Testis (tissue), 3 donors: ENCODE measurements around the gene SLC36A2. TPM values are rescaled to one million over a fixed set of nuclear protein-coding genes. Genes with fewer than 3 reads are reported as not detected.

ENCODE experiments used
- DNase-seq: peaks from one replicate; pipeline ENCODE4 v3.0.0-alpha.2; 2019
- H3K27ac ChIP-seq, 2 donors: fragments of 200-600 bp; sonication (generic); one replicate each; pipeline ENCODE4 v1.5.1; 2019
- H3K27me3 ChIP-seq: fragments of 200-600 bp; sonication (generic); one replicate; pipeline ENCODE4 v1.5.1; 2019
- H3K36me3 ChIP-seq: fragments of 200-600 bp; sonication (generic); one replicate; pipeline ENCODE4 v1.5.1; 2017; ENCODE audit warnings: low read depth; ENCODE audit errors: missing control alignments
- H3K4me1 ChIP-seq: fragments of 200-600 bp; sonication (generic); one replicate; pipeline ENCODE4 v1.5.1; 2019
- H3K4me3 ChIP-seq, 2 donors: fragments of 200-600 bp; sonication (generic); one replicate each; pipeline ENCODE4 v1.5.1; 2017 to 2019
- H3K9me3 ChIP-seq: fragments of 200-600 bp; sonication (generic); one replicate; pipeline ENCODE4 v1.5.1; 2017
- POLR2A ChIP-seq: fragments of 450-650 bp; IDR thresholded peaks from one replicate; pipeline ENCODE4 v1.6.1; 2017; ENCODE audit warnings: antibody characterized with exemption, mild to moderate bottlenecking, moderate library complexity
- whole genome bisulfite sequencing, 2 donors: methylation state at CpG; one replicate each; pipeline ENCODE4 v1.1.5; 2018; 5-methylcytosine and 5-hydroxymethylcytosine counted together
- intact Hi-C: fragments of 100-400 bp; cut with DNase I; formaldehyde crosslinking; loops from one replicate; pipeline ENCODE4 v1.15.1; 2023; ENCODE audit warnings: low total_unique reads
- polyA plus RNA-seq: library from polyadenylated mRNA; stranded (reverse); fragments of 350-450 nt; fragmentation: Illumina TruSeq; extraction: RNeasy Lipid Tissue Mini Kit (QIAGEN cat#74804); gene quantifications from one replicate; pipeline ENCODE4 v1.2.3, GENCODE V29; 2014; ENCODE audit warnings: low read depth, low replicate concordance; ENCODE audit not compliant: insufficient read depth
- total RNA-seq, 2 donors: library from RNA; depleted of rRNA; stranded (reverse); fragments of >200 nt; gene quantifications; one replicate each; pipeline ENCODE4 v1.2.3, GENCODE V29; 2016
- TF ChIP-seq, protein P1 (sequence below), 3 experiments: fragments of 450-650 bp in 2 of 3; fragments of 200-600 bp in 1 of 3; sonication (generic) in 1 of 3; IDR thresholded peaks; one replicate each; pipeline ENCODE4 v1.5.1; 2016 to 2019; ENCODE audit warnings: antibody characterized with exemption in 3 of 3, mild to moderate bottlenecking in 2 of 3, moderate library complexity in 1 of 3

Gene SLC36A2
- total and polyA plus RNA-seq, 3 donors from 2014 or later: 0.43 to 1.5 (median 0.47) TPM

DNA sequence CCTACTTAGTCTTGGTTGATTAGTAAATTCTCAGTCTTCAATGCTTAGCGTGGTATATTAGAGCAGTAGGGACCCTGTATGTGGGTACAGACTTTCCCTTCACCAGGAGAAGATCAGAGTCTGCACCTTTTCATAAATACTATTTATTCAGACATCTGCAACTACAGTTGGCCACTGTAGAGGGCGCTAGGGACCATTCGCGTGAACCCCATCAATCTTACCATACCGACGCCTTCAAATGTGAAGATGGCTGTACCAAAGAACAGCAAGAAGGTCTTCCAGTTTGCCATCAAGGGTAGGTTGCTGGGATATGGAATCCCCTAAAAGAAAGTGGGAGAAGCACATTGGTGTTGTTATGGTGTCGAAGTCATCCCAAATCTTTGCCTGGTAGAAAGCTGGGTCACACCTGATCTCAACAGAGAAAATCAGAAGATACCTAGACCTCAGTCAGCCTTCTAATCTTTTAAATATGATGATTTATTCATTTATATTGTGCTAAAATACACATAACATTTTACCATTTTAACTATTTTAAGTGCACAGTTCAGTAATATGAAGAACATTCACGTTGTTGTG, 62.9 kb downstream of the SLC36A2 start:
- no peaks in the 10 kb centered on the region for H3K9me3 ChIP-seq
- no peak for DNase-seq
- no peaks in the 10 kb centered on the region for H3K36me3 ChIP-seq
- H3K4me3 ChIP-seq: no peak overlapping the region
- TF ChIP-seq, protein P1, sequence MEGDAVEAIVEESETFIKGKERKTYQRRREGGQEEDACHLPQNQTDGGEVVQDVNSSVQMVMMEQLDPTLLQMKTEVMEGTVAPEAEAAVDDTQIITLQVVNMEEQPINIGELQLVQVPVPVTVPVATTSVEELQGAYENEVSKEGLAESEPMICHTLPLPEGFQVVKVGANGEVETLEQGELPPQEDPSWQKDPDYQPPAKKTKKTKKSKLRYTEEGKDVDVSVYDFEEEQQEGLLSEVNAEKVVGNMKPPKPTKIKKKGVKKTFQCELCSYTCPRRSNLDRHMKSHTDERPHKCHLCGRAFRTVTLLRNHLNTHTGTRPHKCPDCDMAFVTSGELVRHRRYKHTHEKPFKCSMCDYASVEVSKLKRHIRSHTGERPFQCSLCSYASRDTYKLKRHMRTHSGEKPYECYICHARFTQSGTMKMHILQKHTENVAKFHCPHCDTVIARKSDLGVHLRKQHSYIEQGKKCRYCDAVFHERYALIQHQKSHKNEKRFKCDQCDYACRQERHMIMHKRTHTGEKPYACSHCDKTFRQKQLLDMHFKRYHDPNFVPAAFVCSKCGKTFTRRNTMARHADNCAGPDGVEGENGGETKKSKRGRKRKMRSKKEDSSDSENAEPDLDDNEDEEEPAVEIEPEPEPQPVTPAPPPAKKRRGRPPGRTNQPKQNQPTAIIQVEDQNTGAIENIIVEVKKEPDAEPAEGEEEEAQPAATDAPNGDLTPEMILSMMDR (IDR thresholded peaks at IDR 0.05): peak in 1 of 3 experiments; percentile 14
- TF ChIP-seq POLR2A: no peak
- no peak overlapping the region for H3K27ac ChIP-seq
- intact Hi-C loops: no loop called here
- WGBS, 2 donors: 43 to 56% methylated on average over 8 of the region's 8 CpGs
- H3K27me3 ChIP-seq: no peaks in the 10 kb centered on the region
- no peaks in the 10 kb centered on the region for H3K4me1 ChIP-seq

GRCh38 chr5:151283120-151283825, 64.1 kb downstream of the SLC36A2 start:
- WGBS, 2 donors: 83 to 86% methylated on average over 4 of the region's 4 CpGs
- no peak for TF ChIP-seq POLR2A
- TF ChIP-seq, protein P1 (IDR thresholded peaks at IDR 0.05): no peak
- Histone ChIP-seq H3K4me1 (no peaks in the 10 kb centered on the region), H3K36me3 (no peaks in the 10 kb centered on the region), H3K4me3 (no peak overlapping the region), H3K27me3 (no peaks in the 10 kb centered on the region), H3K9me3 (no peaks in the 10 kb centered on the region), H3K27ac (no peak overlapping the region)
- DNase-seq: no peak
- intact Hi-C loops: no loop called here

DNA sequence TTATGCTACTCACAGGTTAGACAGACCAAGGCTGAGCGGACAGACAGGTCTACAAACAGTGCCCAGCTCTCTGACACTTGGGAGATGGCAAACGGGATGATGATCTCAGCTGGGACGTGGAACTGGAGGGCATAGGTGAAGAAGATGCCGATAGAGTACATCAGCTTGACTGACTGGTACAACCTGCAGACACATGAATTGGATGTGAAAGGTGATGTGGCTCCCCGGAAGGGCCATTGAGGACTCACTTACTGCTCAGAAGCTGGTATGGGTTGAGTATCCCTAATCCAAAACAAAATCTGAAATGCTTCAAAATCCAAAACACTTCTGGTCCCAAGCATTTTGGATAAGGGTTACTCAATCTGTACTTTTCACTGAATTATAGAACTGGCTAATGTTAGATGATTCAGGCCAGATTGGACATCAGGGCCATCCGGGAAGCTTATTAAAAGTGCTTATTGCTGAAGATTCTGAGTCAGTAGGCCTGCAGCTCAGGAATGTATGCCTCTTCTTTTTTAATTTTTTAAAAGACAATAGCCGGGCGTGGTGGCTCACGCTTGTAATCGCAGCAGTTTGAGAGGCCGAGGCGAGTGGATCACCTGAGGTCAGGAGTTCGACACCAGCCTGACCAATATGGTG, 66.2 kb downstream of the SLC36A2 start:
- WGBS, 2 donors: 94 to 98% methylated on average over 13 of the region's 13 CpGs
- no peak for TF ChIP-seq POLR2A
- Histone ChIP-seq H3K36me3 (no peaks in the 10 kb centered on the region), H3K27ac (no peak overlapping the region), H3K4me3 (no peak overlapping the region), H3K27me3 (no peaks in the 10 kb centered on the region), H3K4me1 (no peaks in the 10 kb centered on the region), H3K9me3 (no peaks in the 10 kb centered on the region)
- intact Hi-C loops: no loop called here
- no peak for DNase-seq

GRCh38 chr5:151280443-151280842, 66.9 kb downstream of the SLC36A2 start:
- no peaks in the 10 kb centered on the region for H3K4me1 ChIP-seq
- DNase-seq: no peak
- no peaks in the 10 kb centered on the region for H3K9me3 ChIP-seq
- intact Hi-C loops: no loop called here
- WGBS, 2 donors: 86 to 93% methylated on average over 2 of the region's 2 CpGs
- TF ChIP-seq POLR2A: no peak
- TF ChIP-seq, protein P1 (IDR thresholded peaks at IDR 0.05): no peak
- H3K36me3 ChIP-seq: no peaks in the 10 kb centered on the region
- no peak overlapping the region for H3K4me3 ChIP-seq
- no peak overlapping the region for H3K27ac ChIP-seq
- H3K27me3 ChIP-seq: no peaks in the 10 kb centered on the region

GRCh38 chr5:151278845-151279244, 68.5 kb downstream of the SLC36A2 start:
- H3K36me3 ChIP-seq: no peaks in the 10 kb centered on the region
- H3K27me3 ChIP-seq: no peaks in the 10 kb centered on the region
- H3K9me3 ChIP-seq: no peaks in the 10 kb centered on the region
- no peak for DNase-seq
- WGBS, 2 donors: 87 to 88% methylated on average over 5 of the region's 5 CpGs
- H3K27ac ChIP-seq: no peak overlapping the region
- TF ChIP-seq, protein P1 (IDR thresholded peaks at IDR 0.05): no peak
- no peak for TF ChIP-seq POLR2A
- H3K4me1 ChIP-seq: no peaks in the 10 kb centered on the region
- intact Hi-C loops: no loop called here
- no peak overlapping the region for H3K4me3 ChIP-seq
